Stimulated activated CD8-positive, alpha-beta memory T cell treated with anti-CD3 and anti-CD28 coated beads, Interleukin-4, amount 100 ng/mL, for 1 hour (primary cell): ENCODE data around the gene ANTXR1.

Experiments
- DNase-seq, 2 donors: peaks; one replicate each; pipeline ENCODE4 v3.0.0-alpha.2; 2020; ENCODE audit warnings: low read depth in 2 of 2, low spot score in 1 of 2

ANTXR1 gene

GRCh38 chr2:69204654-69205053, 191.7 kb downstream of the ANTXR1 start:
- no peak for DNase-seq

- no peak for DNase-seq
Measured at GRCh38 chr2:69205076-69205475, 192.1 kb downstream of the ANTXR1 start.

DNA sequence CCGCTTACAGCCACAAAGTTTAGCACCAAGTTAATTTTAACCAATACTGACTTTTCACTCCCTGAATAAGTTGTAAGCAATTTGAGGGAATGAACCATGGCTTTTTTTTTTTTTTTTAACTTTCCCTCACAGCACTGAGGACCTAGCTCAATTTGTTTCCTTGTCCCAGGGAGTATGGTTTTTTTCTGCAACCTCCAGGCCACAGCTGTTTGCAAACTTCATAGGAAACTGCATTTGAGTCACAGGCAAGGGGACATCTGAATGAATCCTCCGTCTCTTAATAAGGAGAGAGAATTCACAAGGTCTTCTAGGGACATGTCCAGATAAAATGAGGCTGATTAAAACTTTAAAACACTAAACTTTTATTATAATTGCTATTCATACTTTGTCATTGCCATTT, 192.5 kb downstream of the ANTXR1 start:
- no peak for DNase-seq

GRCh38 chr2:69208023-69208595, 195.1 kb downstream of the ANTXR1 start:
- DNase-seq, result no peak

GRCh38 chr2:69209482-69209881, 196.5 kb downstream of the ANTXR1 start:
- no peak for DNase-seq

- DNase-seq, result no peak
Measured at GRCh38 chr2:69210385-69210784, 197.4 kb downstream of the ANTXR1 start.

DNA sequence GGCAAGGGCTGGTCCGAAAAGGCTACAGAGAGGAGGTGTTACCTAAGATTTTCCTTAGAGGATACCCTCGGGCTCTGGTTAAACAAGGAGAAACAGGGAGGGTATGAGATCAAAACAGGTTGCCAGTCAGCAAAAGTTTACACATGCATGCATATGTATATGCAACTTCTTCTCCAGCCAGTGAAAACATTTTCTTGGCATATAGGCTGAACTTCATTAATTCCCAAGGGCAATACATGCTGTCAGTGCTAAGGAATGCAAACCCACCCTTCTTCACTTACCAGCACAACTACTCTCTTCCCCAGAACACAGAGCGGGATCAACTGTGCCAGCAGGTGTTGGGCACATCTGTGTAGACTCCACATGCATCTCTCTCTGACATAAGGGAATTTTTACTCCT, 198.1 kb downstream of the ANTXR1 start:
- no peak for DNase-seq

DNA sequence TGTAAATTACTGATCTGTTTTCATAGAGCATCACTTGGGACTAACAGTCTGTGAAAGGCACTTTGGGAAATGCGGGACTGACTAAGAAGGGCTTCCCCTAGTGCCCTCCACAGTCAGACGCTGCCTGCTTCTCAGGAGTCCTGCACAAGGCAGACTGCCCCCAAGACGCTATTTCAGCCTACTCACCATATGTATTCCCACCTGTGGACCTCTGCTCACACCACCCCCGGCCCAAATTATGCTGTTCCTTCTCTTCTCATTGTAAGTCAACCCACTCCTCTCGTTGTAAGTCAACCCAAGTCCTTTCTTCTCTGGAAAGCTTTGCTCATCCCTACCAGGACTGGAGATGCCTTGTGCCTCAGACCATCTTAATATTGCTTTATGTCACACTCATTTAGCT, 198.7 kb downstream of the ANTXR1 start:
- DNase-seq, result no peak

- DNase-seq, result no peak
Measured at GRCh38 chr2:69212238-69213028, 199.5 kb downstream of the ANTXR1 start.

DNA sequence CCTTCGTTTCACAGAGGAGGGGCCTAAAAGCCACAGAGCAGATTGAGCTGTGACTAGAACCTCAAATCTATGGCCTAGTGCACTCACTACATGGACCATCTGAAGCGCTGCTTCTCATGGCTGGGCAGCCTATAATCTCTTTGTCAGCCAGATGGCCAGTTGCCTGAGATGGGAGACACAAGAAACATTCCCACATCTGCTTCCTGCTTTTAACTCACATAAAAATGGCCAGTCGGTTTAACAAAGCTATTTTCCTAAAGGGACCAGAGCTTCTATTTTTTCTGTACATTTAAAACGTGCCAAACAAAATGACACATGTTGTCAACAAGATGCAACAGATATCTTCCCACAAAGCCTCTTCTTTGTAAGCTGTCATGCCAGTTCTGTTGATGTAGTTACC, 200.2 kb downstream of the ANTXR1 start:
- no peak for DNase-seq

DNA sequence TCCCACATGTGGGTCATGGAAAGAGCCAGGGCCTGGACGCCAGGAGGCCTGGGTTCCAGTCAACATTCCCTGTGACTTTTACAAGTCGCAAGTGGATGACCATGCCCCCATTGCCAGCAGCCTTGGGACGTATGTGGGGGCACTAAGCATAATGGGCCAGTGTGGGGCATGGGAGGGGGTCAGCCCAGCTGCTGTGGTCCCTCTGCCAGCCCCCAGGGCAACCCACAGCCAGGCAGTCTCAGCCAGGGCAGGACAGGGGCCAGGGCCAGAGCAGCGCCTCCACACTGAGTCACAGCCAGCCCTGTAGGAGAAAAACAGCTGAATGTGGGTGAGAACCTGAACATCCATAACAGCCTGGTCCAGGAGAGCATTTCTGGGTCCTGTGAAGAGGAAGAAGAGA, 200.8 kb downstream of the ANTXR1 start:
- DNase-seq, result no peak

DNA sequence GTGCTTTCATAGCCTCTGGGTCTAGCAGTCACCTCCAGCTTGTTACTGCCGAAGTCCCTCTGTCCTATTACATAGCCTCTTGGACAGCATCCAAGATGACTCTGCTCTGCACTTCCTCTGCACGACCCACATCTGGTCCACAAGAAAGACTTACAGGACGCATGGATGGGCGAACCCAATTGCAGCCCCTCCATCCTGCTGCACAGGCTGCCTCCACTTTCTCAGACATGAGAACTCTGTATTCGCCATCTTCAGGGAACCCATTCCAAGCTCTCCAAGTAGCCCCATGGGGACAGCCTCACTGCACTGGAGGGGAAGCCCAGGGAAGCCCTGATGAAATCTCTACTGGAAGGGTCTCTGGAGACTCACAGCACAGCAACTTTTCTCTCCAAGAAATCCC, 201.9 kb downstream of the ANTXR1 start:
- no peak for DNase-seq

DNA sequence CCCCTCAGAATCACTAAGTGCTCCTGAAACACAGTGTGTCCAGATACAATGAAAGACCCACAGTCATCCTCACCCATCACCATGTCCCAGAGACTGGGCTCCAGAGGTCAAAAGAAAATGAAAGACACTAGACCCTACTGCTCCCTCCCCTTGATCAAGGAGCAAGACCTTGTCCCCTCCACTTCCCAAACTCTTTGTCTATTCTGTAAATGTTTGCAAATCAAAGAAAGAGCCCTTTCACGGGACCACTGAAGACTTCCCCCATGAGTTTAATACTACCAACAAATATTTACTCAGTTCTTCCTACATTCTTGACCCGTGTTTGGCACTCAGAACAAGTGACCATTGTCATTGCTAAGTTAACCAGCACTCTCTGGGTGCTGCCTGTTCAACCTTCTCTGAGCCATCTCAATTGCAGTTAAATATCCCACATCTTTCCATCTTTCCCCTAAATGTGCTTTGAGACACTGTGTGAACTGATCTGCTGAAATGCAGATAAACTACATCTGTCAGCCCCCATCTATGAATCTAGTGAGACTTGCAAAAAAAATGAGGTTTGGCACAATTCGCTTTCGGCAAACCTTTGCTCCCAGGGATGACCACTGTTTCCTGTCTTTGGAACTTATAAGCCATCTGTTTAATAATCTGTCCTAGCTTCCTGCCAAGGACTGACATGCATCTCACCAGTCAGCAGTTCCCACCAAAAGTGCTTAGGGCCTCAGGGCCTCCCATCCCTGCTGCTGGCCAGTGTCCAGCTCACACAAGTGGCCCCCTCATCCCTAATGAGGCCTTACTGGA, 203.8 kb downstream of the ANTXR1 start:
- DNase-seq, result no peak

GRCh38 chr2:69217333-69218080, 204.5 kb downstream of the ANTXR1 start:
- no peak for DNase-seq

DNA sequence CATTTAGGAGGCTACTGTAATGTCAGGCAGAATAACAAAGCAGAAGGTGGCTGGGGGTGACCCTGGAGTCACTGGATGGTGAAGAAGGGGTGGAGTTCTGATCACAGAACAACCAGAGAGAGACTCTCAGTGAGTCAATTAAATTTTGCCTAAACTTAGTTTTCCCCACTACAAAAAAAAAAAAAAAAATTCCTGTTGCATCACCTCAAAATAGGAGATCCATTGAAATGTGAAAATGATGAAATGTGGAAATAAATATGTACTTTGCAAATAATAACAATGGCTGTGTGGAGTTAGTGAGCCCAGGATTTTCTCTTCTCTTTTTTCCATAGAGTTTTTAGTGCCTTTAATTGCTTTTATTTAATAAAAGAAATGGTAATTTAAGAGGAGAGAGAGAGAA, 208.5 kb downstream of the ANTXR1 start:
- no peak for DNase-seq

GRCh38 chr2:69221960-69222751, 209.2 kb downstream of the ANTXR1 start:
- no peak for DNase-seq

DNA sequence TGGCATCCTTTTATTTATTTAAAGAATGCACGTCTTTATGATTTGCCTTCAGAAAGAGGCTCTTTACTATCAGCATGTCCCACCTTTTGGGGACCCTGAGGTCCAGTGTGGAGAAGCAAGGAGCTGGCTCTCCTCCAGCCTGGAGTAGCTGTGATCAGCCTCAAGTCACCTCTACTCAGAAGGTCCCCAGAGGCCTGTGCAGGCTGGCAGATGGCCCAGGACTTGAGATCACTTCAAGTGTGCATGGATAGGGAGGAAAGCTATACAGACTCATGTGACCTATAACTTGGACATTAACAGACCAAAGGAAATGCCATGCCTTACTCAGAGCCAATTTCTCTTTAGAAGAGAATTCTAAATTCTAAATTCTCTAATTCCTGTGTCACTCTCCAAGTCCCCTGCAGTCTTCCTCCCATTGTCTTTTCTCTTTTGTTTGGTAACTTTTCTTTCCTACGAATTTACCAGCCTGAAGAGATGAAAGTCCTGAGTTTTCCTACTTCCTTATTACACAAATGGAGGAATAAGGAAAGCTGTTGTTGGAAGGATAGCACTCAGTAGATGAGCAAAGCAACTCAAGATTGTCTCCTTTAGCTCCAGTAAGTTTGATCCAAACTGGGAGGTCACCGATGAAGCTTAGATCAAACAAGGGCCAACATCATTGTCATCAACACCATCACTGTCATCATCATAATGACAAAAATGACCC, 210.1 kb downstream of the ANTXR1 start:
- no peak for DNase-seq

GRCh38 chr2:69223759-69224511, 211.0 kb downstream of the ANTXR1 start:
- no peak for DNase-seq

DNA sequence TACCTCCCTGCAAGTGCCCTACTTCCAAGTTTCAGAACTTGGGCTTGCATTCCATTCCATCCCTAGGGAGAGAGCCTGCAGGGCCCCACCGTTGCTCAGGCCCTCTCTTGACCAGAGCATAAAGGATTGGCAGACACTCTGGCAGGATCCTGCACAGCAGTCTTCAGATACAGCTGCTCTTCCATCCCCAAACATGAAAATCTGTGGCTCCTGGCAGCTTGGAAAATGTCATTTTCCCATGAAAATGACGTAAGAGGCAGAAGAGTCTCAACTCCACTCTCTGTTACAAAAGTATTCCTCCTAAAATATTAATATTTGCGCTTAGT, 211.5 kb downstream of the ANTXR1 start:
- no peak for DNase-seq

GRCh38 chr2:69225933-69226332, 213.0 kb downstream of the ANTXR1 start:
- DNase-seq, result no peak
